Measurements from ENCODE around the gene TACSTD2.

TACSTD2 gene

DNA sequence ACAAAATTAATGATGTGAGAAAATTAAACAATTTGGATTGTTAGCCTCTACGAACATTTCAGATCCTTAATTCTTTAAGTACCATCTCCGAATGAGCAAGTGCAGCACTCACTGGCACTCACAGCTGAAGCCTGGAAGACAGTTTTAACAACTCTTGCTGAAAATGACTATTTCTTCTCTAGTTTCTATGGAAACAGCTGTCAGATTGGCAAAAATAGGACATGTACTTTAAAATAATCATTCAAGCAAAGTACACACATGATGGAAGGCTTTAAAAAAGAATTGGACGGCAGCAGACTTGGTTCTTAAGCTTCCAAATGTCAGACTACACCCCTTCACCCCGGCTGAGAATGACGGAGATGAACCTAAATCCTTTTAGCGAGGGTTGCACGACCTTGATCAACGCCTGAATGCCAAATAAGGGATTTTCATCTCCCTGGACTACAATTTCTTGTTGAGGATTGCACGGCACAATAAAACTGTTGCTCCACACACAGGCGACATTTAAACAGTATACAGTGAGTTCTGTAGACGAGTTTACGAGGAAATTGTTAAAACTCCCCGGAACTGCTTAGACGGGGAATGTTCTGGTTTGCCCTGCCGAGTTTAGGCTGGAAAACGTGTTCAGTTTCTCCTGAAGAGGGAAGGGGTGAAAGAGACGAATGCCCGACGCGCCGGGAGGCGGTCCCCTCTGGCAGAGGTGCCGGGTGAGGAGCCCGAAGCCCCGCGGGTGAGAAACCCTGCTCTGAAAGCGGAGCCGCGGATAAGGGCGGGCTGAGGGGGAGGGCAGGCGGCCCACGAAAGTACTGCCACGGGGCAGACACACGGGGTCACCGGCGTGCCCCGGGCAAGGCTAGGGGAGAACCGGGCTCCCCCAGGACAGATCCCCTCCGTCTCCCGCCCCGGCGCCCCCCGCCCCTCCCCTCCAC is 31.2 kb downstream of the TACSTD2 start:
- no peaks in the 10 kb centered on the region for H3K27me3 ChIP-seq (ENCODE audit: insufficient read depth, poor library complexity, severe bottlenecking)
- peak overlapping the region; percentile 87 for H3K27ac ChIP-seq (replicated peaks)
- TF ChIP-seq POLR2AphosphoS5 (IDR thresholded peaks at IDR 0.05; ENCODE audit: low read depth): no peak
- TF ChIP-seq, protein P1, sequence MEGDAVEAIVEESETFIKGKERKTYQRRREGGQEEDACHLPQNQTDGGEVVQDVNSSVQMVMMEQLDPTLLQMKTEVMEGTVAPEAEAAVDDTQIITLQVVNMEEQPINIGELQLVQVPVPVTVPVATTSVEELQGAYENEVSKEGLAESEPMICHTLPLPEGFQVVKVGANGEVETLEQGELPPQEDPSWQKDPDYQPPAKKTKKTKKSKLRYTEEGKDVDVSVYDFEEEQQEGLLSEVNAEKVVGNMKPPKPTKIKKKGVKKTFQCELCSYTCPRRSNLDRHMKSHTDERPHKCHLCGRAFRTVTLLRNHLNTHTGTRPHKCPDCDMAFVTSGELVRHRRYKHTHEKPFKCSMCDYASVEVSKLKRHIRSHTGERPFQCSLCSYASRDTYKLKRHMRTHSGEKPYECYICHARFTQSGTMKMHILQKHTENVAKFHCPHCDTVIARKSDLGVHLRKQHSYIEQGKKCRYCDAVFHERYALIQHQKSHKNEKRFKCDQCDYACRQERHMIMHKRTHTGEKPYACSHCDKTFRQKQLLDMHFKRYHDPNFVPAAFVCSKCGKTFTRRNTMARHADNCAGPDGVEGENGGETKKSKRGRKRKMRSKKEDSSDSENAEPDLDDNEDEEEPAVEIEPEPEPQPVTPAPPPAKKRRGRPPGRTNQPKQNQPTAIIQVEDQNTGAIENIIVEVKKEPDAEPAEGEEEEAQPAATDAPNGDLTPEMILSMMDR (IDR thresholded peaks at IDR 0.05; ENCODE audit: insufficient read depth, low read length): no peak
- TF ChIP-seq SPI1 (IDR thresholded peaks at IDR 0.05; ENCODE audit: borderline replicate concordance, low read depth): no peak
- TF ChIP-seq, protein P2, sequence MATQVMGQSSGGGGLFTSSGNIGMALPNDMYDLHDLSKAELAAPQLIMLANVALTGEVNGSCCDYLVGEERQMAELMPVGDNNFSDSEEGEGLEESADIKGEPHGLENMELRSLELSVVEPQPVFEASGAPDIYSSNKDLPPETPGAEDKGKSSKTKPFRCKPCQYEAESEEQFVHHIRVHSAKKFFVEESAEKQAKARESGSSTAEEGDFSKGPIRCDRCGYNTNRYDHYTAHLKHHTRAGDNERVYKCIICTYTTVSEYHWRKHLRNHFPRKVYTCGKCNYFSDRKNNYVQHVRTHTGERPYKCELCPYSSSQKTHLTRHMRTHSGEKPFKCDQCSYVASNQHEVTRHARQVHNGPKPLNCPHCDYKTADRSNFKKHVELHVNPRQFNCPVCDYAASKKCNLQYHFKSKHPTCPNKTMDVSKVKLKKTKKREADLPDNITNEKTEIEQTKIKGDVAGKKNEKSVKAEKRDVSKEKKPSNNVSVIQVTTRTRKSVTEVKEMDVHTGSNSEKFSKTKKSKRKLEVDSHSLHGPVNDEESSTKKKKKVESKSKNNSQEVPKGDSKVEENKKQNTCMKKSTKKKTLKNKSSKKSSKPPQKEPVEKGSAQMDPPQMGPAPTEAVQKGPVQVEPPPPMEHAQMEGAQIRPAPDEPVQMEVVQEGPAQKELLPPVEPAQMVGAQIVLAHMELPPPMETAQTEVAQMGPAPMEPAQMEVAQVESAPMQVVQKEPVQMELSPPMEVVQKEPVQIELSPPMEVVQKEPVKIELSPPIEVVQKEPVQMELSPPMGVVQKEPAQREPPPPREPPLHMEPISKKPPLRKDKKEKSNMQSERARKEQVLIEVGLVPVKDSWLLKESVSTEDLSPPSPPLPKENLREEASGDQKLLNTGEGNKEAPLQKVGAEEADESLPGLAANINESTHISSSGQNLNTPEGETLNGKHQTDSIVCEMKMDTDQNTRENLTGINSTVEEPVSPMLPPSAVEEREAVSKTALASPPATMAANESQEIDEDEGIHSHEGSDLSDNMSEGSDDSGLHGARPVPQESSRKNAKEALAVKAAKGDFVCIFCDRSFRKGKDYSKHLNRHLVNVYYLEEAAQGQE (IDR thresholded peaks at IDR 0.05; ENCODE audit: insufficient replicate concordance, low read depth): no peak
- TF ChIP-seq GABPA (IDR thresholded peaks at IDR 0.05; ENCODE audit: low read depth): no peak
- peak; percentile 53 to 82 for DNase-seq (ENCODE audit: low read depth in 1 of 2, low spot score in 1 of 2)
- peak overlapping the region; percentile 60 for H3K4me3 ChIP-seq (replicated peaks; ENCODE audit: insufficient read depth, low read length)

DNA sequence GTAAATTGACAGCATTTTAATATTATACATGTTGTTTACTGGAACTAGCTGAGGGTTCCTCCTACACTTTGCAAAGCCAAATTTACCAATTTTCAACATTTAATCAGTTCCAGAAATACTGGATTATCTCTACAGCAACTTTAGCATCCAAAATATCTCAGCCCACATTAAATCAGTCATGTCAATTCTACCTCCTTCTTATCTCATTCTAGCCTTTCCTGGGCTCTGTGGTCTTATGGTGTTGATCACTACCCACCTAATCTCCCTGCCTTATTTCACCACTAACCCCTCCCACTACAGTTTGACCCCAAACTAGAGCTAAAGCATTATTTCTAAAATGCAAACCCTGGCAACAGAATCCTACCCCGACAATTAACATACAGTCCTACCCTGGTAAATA is 33.8 kb downstream of the TACSTD2 start:
- TF ChIP-seq, protein P1 (IDR thresholded peaks at IDR 0.05; ENCODE audit: insufficient read depth, low read length): no peak
- TF ChIP-seq, protein P2 (IDR thresholded peaks at IDR 0.05; ENCODE audit: insufficient replicate concordance, low read depth): no peak
- no peak for TF ChIP-seq GABPA (IDR thresholded peaks at IDR 0.05; ENCODE audit: low read depth)
- no peak for TF ChIP-seq POLR2AphosphoS5 (IDR thresholded peaks at IDR 0.05; ENCODE audit: low read depth)
- no peak for TF ChIP-seq SPI1 (IDR thresholded peaks at IDR 0.05; ENCODE audit: borderline replicate concordance, low read depth)
- H3K27me3 ChIP-seq (ENCODE audit: insufficient read depth, poor library complexity, severe bottlenecking): no peaks in the 10 kb centered on the region
- H3K4me3 ChIP-seq (replicated peaks; ENCODE audit: insufficient read depth, low read length): no peak overlapping the region
- H3K27ac ChIP-seq (replicated peaks): no peak overlapping the region
- DNase-seq (ENCODE audit: low read depth in 1 of 2, low spot score in 1 of 2): no peak

DNA sequence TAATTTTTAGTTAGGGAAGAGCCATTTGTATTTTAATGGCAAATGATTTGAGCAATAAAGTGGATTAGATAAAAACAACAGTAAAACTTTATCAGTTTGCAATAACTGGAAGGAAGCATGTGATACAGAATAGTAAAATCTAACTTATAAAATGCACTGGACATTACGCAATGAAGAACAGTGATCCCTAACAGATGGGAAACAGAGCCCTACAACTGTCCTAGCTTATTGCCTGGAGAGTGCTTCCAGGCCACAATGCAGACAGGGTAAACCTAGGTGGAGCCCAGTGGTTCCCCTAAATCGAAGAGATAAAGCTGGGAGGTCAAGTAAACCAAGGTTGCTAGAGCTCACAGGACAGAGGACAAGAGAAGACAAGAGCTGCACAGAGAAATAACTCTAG is 37.5 kb downstream of the TACSTD2 start:
- no peaks in the 10 kb centered on the region for H3K27me3 ChIP-seq (ENCODE audit: insufficient read depth, poor library complexity, severe bottlenecking)
- H3K4me3 ChIP-seq (replicated peaks; ENCODE audit: insufficient read depth, low read length): no peak overlapping the region
- peak in 1 of 2 experiments; percentile 26 for DNase-seq (ENCODE audit: low read depth in 1 of 2, low spot score in 1 of 2)
- TF ChIP-seq POLR2AphosphoS5 (IDR thresholded peaks at IDR 0.05; ENCODE audit: low read depth): no peak
- TF ChIP-seq, protein P1 (IDR thresholded peaks at IDR 0.05; ENCODE audit: insufficient read depth, low read length): no peak
- TF ChIP-seq GABPA (IDR thresholded peaks at IDR 0.05; ENCODE audit: low read depth): no peak
- no peak for TF ChIP-seq SPI1 (IDR thresholded peaks at IDR 0.05; ENCODE audit: borderline replicate concordance, low read depth)
- TF ChIP-seq, protein P2 (IDR thresholded peaks at IDR 0.05; ENCODE audit: insufficient replicate concordance, low read depth): no peak
- H3K27ac ChIP-seq (replicated peaks): no peak overlapping the region
